ENCODE measurements around the gene ZNF71.
A peak's percentile ranks its signal among the peaks of the same experiment; 100 is the strongest.

Gene ZNF71

DNA sequence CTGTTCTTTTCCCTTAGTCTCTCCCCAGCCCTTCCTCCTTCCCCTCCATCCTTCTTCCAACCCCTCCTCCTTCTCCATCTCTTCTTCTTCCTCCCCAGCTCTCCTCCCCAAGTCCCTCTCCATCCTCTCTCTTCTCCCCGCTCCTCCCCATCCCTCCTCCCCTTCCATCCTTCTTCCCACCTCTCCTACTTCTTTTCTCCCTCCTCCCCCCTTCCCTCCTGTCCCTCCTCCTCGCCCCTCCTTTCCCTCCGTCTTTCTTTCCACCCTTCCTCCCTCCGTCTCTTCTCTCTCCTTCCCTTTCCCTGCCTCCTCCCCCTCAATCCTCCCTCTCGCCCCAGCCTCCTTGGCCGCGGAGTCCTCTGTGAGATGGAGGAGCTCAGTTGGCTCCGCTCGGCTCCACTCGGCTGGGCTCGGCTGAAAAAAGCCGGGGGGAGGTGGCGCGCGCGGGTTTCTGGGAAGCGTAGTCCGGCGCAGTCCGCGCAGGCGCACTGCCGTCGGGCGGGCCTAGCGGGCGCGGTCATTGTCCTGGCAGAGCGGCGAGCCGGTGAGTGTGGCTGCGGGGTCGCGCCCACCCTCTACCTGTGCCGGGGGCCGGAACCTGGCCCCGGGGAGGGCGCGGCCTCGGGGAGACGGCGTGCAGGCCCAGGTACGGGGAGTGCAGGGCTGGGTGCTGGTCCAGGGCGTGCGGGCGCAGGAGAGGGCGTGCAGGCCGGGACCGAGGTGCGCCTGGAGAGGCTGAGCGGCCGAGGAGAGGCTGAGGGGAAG is at the start of gene ZNF71:
TSS of gene ZNF71 (plus strand) at position 520 of the 765 bp plus-strand sequence. CDS start 6,257 bp downstream, outside the sequence.
- DNase-seq, result peak; percentile 83

- no peak for DNase-seq
Observed at GRCh38 chr19:56547535-56547934, 47.6 kb upstream of the ZNF71 start.

GRCh38 chr19:56554272-56554869 is 40.7 kb upstream of the ZNF71 start:
- DNase-seq, result no peak

DNA sequence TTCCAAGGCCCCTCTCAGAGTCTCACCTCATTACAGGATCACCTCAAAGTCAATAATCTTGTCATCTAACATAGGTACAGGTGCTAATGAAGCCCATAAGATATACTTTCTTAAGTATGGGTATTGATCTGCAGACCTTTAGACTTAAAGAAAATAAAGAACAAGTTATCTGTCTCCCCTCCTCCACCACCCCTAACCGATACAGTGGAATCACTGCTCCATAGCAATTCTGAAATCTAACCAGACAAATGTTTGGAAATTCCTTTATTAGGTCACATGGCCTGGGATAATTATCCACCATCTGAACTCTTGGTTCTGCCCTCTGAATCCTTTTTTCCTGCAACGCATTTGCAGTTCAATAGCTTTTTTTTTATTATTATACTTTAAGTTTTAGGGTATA is 32.3 kb upstream of the ZNF71 start:
- no peak for DNase-seq

GRCh38 chr19:56566904-56567273 is 28.2 kb upstream of the ZNF71 start:
- DNase-seq, result peak; percentile 33

DNA sequence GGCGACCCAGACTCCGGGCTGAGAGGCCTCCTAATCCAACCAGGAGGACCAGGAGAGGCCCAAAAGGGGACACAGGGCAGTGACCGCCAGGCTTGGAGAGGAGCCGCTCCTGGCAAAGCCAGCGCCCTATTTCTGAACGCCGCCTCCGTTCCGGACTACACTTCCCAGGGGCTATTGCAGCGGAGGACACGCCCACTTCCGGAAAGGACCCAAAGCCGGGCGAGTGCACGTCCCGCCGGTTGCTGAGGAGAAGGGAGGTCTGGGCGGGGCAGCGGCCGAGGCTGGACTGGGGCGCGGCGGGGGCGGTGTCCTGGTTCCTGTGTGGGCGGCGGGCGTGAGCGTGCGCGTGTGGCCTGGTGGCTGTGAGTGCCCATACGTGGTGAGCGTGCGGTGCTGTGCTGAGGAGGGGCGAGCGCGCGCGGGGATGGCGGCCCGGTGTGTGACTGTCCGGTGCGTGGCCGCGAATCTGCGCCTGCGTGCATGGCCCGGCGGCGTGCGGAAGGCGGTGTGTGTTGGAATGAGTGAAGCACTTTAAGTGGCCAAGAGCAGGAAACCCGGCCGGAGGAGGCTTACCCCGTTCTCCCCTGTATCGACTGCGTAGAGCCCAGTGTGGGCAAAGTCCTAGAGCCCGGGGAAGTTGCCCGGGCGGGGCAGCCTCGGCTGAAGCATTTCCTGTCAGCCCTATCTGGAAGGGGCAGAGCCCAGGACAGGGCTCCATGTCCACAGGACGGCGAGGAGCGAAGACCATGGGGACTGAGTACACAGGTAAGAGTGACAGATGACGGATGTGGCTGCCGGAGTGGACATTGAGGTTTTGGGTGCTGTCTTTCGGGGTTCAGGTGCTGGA is 27.6 kb upstream of the ZNF71 start, which contains the start of gene ZNF470:
TSS of gene ZNF470 (plus strand) at position 195 of the 847 bp plus-strand sequence. CDS start 2,844 bp downstream, outside the sequence.
- peak; percentile 92 for DNase-seq

GRCh38 chr19:56572589-56572988 is 22.5 kb upstream of the ZNF71 start:
- no peak for DNase-seq

DNA sequence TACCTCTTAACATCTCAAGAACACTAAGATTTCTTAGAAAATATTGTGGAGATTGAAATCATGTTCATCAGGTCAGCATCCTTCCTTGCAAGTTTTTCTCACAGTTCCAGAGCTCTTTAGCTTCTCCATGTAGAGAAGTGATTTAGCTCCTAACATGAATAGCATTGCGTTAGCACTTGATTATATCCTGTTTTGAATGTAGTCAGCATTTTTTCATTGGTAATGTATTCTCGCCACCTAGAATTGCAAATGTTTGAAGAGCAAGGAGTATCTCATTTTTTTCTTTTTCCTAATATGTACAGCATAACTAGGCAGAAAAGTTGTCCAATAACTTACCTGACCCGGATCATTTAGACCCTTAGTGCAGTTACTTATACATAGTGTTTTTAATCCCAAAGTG is 21.2 kb upstream of the ZNF71 start:
- no peak for DNase-seq

GRCh38 chr19:56577719-56578602 is 17.1 kb upstream of the ZNF71 start:
- DNase-seq, result no peak

DNA sequence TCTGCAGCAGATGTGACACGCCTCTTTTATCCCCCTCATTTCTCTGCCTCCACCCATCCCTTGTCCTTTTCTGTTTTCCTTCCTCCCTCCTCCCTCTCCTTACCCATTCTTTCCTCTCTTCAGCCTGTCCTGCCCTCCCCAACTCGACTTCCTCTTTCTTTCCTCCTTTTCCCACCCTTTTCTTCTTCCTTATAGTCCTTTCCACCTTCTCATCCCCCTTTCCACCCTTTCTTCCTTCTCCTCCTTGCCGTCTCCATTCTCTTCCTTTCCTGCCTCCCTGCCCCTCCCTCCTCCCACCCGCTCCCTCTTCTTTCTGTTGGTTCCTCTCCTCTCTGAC is 688 bp upstream of the ZNF71 start:
- DNase-seq, result no peak

- DNase-seq, result no peak
Observed at GRCh38 chr19:56595548-56595899, 422 bp downstream of the ZNF71 start.

GRCh38 chr19:56596676-56597075 is 1.6 kb downstream of the ZNF71 start:
- DNase-seq, result no peak

DNA sequence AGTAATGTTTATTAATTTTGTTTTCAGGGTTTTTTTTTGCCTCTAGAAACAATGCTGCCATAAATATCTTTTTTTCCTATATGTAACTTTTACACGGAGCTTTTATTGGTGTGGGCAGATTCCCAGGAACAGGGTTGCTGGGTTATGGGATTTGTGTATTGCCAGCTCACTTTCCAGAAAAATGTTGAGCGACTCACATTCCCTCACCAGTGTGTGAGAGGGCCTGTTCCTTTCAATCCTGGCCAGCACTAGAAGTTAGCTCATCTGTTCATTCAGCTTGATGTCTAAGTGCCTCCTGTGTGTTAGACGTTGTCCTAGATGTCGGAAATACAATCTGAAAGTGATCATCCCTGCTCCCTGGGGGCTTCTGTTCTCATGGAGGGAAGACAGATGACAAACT is 2.6 kb downstream of the ZNF71 start:
- no peak for DNase-seq

- DNase-seq, result no peak
Observed at GRCh38 chr19:56601375-56601774, 6.3 kb downstream of the ZNF71 start.

DNA sequence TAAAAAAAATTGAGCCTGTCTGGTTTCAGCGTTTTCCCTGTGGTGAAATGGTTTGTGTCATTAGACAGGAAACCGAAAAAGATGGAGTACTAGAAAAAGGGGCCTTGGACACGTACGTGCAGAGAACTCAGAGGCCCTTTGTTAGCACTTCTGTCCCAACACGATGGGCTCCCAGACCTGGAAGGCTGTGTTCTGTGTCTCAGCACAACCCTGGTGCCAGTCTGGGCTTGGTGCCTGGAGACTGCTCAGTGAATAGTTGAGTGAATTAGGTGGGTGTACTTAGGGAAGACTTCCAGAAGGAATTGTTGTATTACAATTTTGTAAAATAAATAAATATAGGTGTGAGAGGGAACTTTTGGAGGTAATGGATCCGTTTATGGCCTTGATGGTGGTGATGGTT is 8.7 kb downstream of the ZNF71 start:
- no peak for DNase-seq

DNA sequence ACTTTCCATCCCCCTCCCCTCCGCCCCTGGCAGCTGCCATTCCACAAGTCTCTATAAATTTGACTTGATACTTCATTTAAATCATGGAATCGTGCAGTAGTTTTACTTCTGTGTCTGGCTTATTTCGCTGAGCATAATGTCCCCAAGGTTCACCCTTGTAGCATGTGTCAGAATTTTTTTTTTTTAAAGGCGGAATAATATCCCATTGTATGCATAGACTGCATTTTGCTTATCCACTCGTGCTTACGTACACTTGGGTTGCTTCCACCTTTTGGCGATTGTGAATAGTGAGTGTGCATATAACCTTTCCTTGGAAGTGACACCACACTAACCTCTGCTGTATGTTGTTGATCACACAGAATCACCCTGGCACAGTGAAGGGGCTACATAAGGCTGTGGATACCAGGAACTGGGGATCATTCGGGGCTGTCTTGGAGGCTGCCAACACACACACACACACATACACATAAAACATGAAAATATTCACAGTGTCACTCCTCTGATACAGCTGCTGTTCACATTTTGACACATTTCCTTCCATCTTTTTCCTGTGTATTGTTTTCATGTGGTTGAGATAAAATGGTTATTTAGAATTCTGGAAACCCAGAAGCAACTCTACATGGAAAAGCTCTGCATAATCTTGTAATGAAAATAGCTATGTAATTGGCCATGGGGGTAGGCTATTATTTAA is 13.3 kb downstream of the ZNF71 start:
- no peak for DNase-seq

DNA sequence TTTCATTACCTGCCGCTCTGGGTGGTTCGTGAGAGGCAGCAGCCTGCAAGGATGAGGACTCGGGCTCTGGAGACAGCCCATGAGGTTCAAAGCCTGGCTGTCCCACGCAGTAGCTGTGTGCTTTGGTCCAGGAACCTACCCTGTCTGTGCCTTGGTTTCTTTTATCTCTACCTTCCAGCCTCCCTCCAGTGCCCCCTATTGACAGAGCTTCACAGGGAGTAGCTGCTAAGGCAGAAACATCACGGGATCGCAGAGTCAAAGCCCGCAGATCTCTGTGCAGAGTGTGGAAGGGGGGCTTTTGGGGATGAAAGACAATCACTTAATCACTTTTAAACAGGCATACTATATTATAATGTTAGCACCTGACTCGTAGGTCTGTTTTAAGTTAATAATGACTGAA is 16.2 kb downstream of the ZNF71 start:
- no peak for DNase-seq

- DNase-seq, result no peak
Observed at GRCh38 chr19:56612737-56613136, 17.6 kb downstream of the ZNF71 start.

DNA sequence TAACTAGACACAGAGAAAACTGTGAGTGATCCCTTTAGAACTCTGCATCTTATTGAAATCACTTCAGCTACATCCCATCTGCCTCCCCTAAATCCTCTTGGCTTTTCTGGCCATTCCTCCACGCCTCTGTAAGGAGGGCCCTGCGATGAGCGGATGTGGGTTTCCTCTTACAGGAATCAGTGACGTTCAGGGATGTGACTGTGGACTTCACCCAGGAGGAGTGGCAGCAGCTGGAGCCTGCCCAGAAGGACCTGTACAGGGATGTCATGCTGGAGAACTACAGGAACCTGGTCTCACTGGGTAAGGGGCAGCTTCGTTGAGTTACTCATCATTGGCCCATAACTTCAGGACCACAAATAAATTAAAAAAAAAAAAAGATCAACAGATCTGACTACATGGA is 18.5 kb downstream of the ZNF71 start:
- no peak for DNase-seq

- DNase-seq, result no peak
Observed at GRCh38 chr19:56617531-56617930, 22.4 kb downstream of the ZNF71 start.

DNA sequence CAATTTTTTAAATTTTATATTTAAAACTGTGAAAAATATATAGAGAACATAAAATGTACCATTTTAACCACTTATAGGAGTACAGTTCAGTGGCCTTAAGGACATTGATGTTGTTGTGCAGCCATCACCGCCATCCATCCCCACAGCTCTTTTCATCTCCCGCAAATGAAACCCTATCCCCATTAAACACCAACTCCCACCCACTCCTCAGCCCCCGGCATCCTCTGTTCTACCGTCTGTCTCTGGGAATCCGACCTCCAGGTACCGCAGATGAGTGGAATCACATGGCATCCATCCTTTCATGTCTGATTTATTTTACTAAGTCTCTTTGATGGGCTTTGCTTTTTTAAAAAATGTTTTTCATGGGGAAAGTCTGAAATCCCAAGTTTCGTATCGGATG is 24.0 kb downstream of the ZNF71 start:
- no peak for DNase-seq

DNA sequence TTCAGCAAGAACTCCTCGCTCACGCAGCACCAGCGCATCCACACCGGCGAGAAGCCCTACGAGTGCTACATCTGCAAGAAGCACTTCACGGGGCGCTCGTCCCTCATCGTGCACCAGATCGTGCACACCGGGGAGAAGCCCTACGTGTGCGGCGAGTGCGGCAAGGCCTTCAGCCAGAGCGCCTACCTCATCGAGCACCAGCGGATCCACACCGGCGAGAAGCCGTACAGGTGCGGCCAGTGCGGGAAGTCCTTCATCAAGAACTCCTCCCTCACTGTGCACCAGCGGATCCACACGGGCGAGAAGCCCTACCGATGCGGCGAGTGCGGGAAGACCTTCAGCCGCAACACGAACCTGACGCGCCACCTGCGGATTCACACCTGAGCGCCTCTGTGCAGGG is 27.3 kb downstream of the ZNF71 start:
- no peak for DNase-seq
